Panc1 (cell line): ENCODE data around the gene GNG7. TPM values are rescaled to one million over a fixed set of nuclear protein-coding genes. Genes with fewer than 3 reads are reported as not detected.
A peak's percentile ranks its signal among the peaks of the same experiment; 100 is the strongest.
"Not testable (repeated sequence)": the region's sequence is repeated elsewhere in the genome, so short reads cannot be mapped to it uniquely, and the experiment has no call there.

Experiments
- ATAC-seq: fragments of 200-7000 bp; cut with Tn5 transposase; 2 replicates; pipeline ENCODE4 v1.9.1; 2020; ENCODE audit warnings: mild to moderate bottlenecking, moderate library complexity
- BruUV-seq: library from RNA; stranded (reverse); fragments of 400-500 nt; replicated peaks from 2 replicates; lab custom pipeline; 2021; lab: Mats Ljungman, UMichigan
- CTCF ChIA-PET: fragments of 300-600 bp; sonication (Branson Sonifier 250); formaldehyde crosslinking; loops from one replicate; lab custom pipeline; 2022; ENCODE audit warnings: antibody characterized with exemption; lab: Charles Lee
- POLR2A ChIA-PET: fragments of 300-600 bp; sonication (Branson Sonifier 250); formaldehyde crosslinking; loops from one replicate; lab custom pipeline; 2022; ENCODE audit warnings: antibody characterized with exemption; lab: Charles Lee
- DNase-seq: peaks from one replicate; pipeline ENCODE4 v3.0.0-alpha.2; 2010; ENCODE audit warnings: low read depth, low spot score
- H3K27ac ChIP-seq: 2 replicates; pipeline ENCODE4 v1.5.1; 2011; ENCODE audit warnings: mild to moderate bottlenecking, low read length, inconsistent platforms
- H3K27me3 ChIP-seq: fragments of 200-500 bp; sonication (Bioruptor generic); 2 replicates; pipeline ENCODE4 v1.6.0; 2014; ENCODE audit warnings: low read length, inconsistent platforms; ENCODE audit not compliant: control insufficient read depth, insufficient read depth
- H3K36me3 ChIP-seq: fragments of 200-500 bp; sonication (Bioruptor generic); 2 replicates; pipeline ENCODE4 v1.5.1; 2014; ENCODE audit warnings: inconsistent platforms, mild to moderate bottlenecking, low read length, moderate library complexity; ENCODE audit not compliant: control insufficient read depth, insufficient read depth
- H3K4me1 ChIP-seq: 2 replicates; pipeline ENCODE4 v1.5.1; 2011; ENCODE audit warnings: inconsistent platforms, mild to moderate bottlenecking, low read length, moderate library complexity; ENCODE audit not compliant: control insufficient read depth, insufficient read depth
- H3K4me3 ChIP-seq, 2 experiments: 2 replicates each; pipeline ENCODE4 v1.5.1; 2011 to 2012; ENCODE audit warnings: low read depth in 2 of 2, low read length in 2 of 2, mild to moderate bottlenecking in 2 of 2, inconsistent platforms in 1 of 2, moderate library complexity in 1 of 2
- H3K9me3 ChIP-seq: fragments of 200-500 bp; sonication (Bioruptor generic); 2 replicates; pipeline ENCODE4 v1.5.1; 2014; ENCODE audit warnings: low read depth, mild to moderate bottlenecking, inconsistent platforms, low read length, moderate library complexity; ENCODE audit not compliant: control insufficient read depth, insufficient read depth
- POLR2AphosphoS5 ChIP-seq: IDR thresholded peaks from 2 replicates; pipeline ENCODE4 v1.6.1; 2012; ENCODE audit warnings: mild to moderate bottlenecking, low read depth, low read length, moderate library complexity
- SIN3A ChIP-seq: IDR thresholded peaks from 2 replicates; pipeline ENCODE4 v1.6.1; 2012; ENCODE audit warnings: low read depth, mild to moderate bottlenecking, low read length, moderate library complexity, borderline replicate concordance; ENCODE audit not compliant: insufficient read depth
- TCF7L2 ChIP-seq: IDR thresholded peaks from 2 replicates; pipeline ENCODE4 v1.6.1; 2011; ENCODE audit warnings: mild to moderate bottlenecking, low read depth, low read length, inconsistent platforms
- in situ Hi-C: cut with HindIII; loops from 2 replicates; pipeline ENCODE4 v1.10.0; 2016; ENCODE audit warnings: low sequenced_read_pairs, low pct_unique_long_range_greater_than_20kb
- intact Hi-C: fragments of 100-400 bp; cut with micrococcal nuclease; formaldehyde crosslinking; loops from one replicate; pipeline ENCODE4 v1.10.0; 2022; ENCODE audit not compliant: unreplicated experiment
- total RNA-seq: library from RNA; stranded (reverse); gene quantifications from one replicate; pipeline ENCODE4 v1.2.1, GENCODE V29; 2021; ENCODE audit not compliant: unreplicated experiment
- TF ChIP-seq, protein P1 (sequence below), 2 experiments: IDR thresholded peaks; 2 replicates each; pipeline ENCODE4 v1.6.1; 2011 to 2012; ENCODE audit warnings: low read depth in 2 of 2, control low read depth in 1 of 2, low read length in 1 of 2, mild to moderate bottlenecking in 1 of 2, moderate library complexity in 1 of 2; ENCODE audit not compliant: insufficient read depth in 1 of 2
- TF ChIP-seq, protein P2 (sequence below): fragments of 450-650 bp; IDR thresholded peaks from 2 replicates; pipeline ENCODE4 v1.5.1; 2017; ENCODE audit warnings: mild to moderate bottlenecking

Gene GNG7
- total RNA-seq, 1 experiment from 2014 or later = 0.74 TPM

- POLR2A ChIA-PET = no interaction called here
- CTCF ChIA-PET = no interaction called here
Measured at GRCh38 chr19:2464389-2464788, 238.1 kb downstream of the GNG7 start.

DNA sequence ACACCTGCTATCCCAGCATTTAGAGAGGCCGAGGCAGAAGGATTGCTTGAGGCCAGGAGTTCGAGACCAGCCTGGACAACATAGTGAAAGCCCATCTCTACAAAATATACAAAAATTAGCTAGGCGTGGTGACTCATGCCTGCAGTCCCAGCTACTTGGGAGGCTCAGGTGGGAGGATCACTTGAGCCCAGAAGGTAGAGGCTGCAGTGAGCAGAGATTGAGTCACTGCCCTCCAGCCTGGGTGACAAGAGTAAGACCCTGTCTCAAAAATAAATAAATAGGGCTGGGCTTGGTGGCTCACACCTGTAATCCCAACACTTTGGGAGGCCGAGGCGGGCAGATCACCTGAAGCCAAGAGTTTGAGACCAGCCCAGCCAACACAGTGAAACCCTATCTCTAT is 238.8 kb downstream of the GNG7 start:
- H3K9me3 ChIP-seq, CTCF ChIA-PET, intact Hi-C loops, DNase-seq, ATAC-seq, in situ Hi-C loops, H3K36me3 ChIP-seq, H3K27me3 ChIP-seq, H3K4me1 ChIP-seq, POLR2A ChIA-PET, BruUV-seq, H3K4me3 ChIP-seq: not testable (repeated sequence)
- peak overlapping the region; percentile 87 for H3K27ac ChIP-seq

More at GRCh38 chr19:2464389-2464788, 238.1 kb downstream of the GNG7 start:
- in situ Hi-C loops (no loop called here), intact Hi-C loops (no loop called here)
- no peak overlapping the region for H3K4me3 ChIP-seq
- H3K9me3 ChIP-seq = no peaks in the 10 kb centered on the region
- no TSS peak for BruUV-seq
- no peak for ATAC-seq
- H3K4me1 ChIP-seq = peaks cover 7% of the 10 kb centered on the region
- H3K27me3 ChIP-seq = no peaks in the 10 kb centered on the region
- peak overlapping the region; percentile 2; the same call in 1 of the 2 replicates for H3K27ac ChIP-seq
- no peak for DNase-seq
- no peaks in the 10 kb centered on the region; the same call in 1 of the 2 replicates for H3K36me3 ChIP-seq
- TF ChIP-seq, protein P1, sequence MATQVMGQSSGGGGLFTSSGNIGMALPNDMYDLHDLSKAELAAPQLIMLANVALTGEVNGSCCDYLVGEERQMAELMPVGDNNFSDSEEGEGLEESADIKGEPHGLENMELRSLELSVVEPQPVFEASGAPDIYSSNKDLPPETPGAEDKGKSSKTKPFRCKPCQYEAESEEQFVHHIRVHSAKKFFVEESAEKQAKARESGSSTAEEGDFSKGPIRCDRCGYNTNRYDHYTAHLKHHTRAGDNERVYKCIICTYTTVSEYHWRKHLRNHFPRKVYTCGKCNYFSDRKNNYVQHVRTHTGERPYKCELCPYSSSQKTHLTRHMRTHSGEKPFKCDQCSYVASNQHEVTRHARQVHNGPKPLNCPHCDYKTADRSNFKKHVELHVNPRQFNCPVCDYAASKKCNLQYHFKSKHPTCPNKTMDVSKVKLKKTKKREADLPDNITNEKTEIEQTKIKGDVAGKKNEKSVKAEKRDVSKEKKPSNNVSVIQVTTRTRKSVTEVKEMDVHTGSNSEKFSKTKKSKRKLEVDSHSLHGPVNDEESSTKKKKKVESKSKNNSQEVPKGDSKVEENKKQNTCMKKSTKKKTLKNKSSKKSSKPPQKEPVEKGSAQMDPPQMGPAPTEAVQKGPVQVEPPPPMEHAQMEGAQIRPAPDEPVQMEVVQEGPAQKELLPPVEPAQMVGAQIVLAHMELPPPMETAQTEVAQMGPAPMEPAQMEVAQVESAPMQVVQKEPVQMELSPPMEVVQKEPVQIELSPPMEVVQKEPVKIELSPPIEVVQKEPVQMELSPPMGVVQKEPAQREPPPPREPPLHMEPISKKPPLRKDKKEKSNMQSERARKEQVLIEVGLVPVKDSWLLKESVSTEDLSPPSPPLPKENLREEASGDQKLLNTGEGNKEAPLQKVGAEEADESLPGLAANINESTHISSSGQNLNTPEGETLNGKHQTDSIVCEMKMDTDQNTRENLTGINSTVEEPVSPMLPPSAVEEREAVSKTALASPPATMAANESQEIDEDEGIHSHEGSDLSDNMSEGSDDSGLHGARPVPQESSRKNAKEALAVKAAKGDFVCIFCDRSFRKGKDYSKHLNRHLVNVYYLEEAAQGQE (IDR thresholded peaks at IDR 0.05; ENCODE audit: insufficient read depth in 1 of 2, low read depth in 2 of 2, low read length in 1 of 2) = no peak
- no peak for TF ChIP-seq TCF7L2
- TF ChIP-seq, protein P2, sequence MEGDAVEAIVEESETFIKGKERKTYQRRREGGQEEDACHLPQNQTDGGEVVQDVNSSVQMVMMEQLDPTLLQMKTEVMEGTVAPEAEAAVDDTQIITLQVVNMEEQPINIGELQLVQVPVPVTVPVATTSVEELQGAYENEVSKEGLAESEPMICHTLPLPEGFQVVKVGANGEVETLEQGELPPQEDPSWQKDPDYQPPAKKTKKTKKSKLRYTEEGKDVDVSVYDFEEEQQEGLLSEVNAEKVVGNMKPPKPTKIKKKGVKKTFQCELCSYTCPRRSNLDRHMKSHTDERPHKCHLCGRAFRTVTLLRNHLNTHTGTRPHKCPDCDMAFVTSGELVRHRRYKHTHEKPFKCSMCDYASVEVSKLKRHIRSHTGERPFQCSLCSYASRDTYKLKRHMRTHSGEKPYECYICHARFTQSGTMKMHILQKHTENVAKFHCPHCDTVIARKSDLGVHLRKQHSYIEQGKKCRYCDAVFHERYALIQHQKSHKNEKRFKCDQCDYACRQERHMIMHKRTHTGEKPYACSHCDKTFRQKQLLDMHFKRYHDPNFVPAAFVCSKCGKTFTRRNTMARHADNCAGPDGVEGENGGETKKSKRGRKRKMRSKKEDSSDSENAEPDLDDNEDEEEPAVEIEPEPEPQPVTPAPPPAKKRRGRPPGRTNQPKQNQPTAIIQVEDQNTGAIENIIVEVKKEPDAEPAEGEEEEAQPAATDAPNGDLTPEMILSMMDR = no peak
- no peak for TF ChIP-seq SIN3A
- no peak for TF ChIP-seq POLR2AphosphoS5

DNA sequence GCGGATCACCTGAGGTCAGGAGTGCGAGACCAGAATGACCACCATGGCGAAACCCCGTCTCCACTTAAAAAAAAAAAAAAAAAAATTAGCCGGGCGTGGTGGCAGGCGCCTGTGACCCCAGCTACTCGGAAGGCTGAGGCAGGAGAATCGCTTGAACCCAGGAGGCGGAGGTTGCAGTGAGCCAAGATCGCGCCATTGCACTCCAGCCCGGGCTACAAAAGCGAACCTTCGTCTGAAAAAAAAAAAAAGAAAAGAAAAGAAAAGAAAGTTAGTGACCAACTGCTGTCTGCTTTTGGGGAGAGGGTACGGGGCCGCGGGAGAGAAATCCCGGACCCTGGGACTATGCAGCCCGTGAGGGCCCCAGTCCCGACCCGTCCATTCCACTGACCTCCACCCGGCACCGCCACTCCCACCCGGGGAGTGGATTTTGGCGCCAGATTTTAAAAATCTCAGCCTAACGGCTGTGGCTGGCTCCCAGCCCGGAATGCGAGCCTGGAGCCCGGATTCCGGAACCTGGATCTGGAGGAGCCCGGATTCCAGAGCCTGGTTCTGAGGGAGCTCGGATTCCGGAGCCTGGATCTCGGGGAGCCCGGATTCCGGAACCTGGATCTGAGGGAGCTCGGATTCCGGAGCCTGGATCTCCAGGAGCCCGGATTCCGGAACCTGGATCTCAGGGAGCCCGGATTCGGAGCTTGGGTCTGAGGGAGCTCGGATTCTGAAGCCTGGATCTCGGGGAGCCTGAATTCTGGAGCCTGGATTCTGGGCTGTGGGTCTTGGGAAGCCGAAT is 239.7 kb downstream of the GNG7 start:
- TSS peak; percentile 92 for BruUV-seq

More for the DNA sequence above, 239.7 kb downstream of the GNG7 start:
- Histone ChIP-seq H3K9me3 (no peaks in the 10 kb centered on the region), H3K27me3 (no peaks in the 10 kb centered on the region), H3K4me1 (peaks cover 4% of the 10 kb centered on the region), H3K4me3 (peak overlapping the region; percentile 60 to 67), H3K27ac (peak overlapping the region; percentile 87), H3K36me3 (no peaks in the 10 kb centered on the region; the same call in 1 of the 2 replicates)
- ATAC-seq (peak; percentile 65), DNase-seq (no peak)
- POLR2A ChIA-PET = no interaction called here
- TF ChIP-seq, protein P2 = no peak
- peak; percentile 86 for TF ChIP-seq POLR2AphosphoS5
- TF ChIP-seq, protein P1 (IDR thresholded peaks at IDR 0.05; ENCODE audit: insufficient read depth in 1 of 2, low read depth in 2 of 2, low read length in 1 of 2) = peak in 1 of 2 experiments; percentile 30; a peak in 1 of 4 replicates
- TF ChIP-seq TCF7L2 = no peak
- TF ChIP-seq SIN3A = 0 out of 2 replicates have a peak, but pooled peaks have one; percentile 73
- CTCF ChIA-PET = no interaction called here
- intact Hi-C loops = no loop called here
- in situ Hi-C loops = no loop called here
